Loucy (cell line): Measurements from ENCODE around the gene CFAP54.

ENCODE experiments used
- H2AFZ ChIP-seq: fragments of 200-600 bp; sonication (generic); 2 replicates; pipeline ENCODE4 v1.6.0; 2016; ENCODE audit warnings: antibody characterized with exemption, mild to moderate bottlenecking, low read length, moderate library complexity
- H3F3A ChIP-seq: fragments of 200-600 bp; 2 replicates; pipeline ENCODE4 v1.6.0; 2016; ENCODE audit warnings: antibody characterized with exemption, low read depth, mild to moderate bottlenecking
- H3K27me3 ChIP-seq: fragments of 200-600 bp; sonication (generic); 2 replicates; pipeline ENCODE4 v1.6.1; 2014; ENCODE audit warnings: low read length, mild to moderate bottlenecking; ENCODE audit not compliant: insufficient read depth, poor library complexity, severe bottlenecking
- H3K36me3 ChIP-seq: fragments of 200-600 bp; sonication (generic); 2 replicates; pipeline ENCODE4 v1.6.1; 2016; ENCODE audit warnings: low read length; ENCODE audit not compliant: insufficient read depth
- H3K4me1 ChIP-seq: fragments of 200-600 bp; sonication (generic); 2 replicates; pipeline ENCODE4 v1.5.1; 2014; ENCODE audit warnings: low read length, mild to moderate bottlenecking; ENCODE audit not compliant: insufficient read depth, poor library complexity, severe bottlenecking
- H3K4me2 ChIP-seq: fragments of 200-600 bp; sonication (generic); 2 replicates; pipeline ENCODE4 v1.6.0; 2014; ENCODE audit warnings: antibody characterized with exemption, low read length, low read depth, mild to moderate bottlenecking; ENCODE audit not compliant: poor library complexity, severe bottlenecking
- H3K4me3 ChIP-seq: fragments of 200-600 bp; sonication (generic); 2 replicates; pipeline ENCODE4 v1.5.1; 2014; ENCODE audit warnings: low read length, mild to moderate bottlenecking, mixed read lengths; ENCODE audit not compliant: poor library complexity, severe bottlenecking
- H3K79me2 ChIP-seq: fragments of 200-600 bp; sonication (generic); 2 replicates; pipeline ENCODE4 v1.6.1; 2014; ENCODE audit warnings: low read length; ENCODE audit not compliant: insufficient read depth
- H3K9ac ChIP-seq: fragments of 200-600 bp; sonication (generic); 2 replicates; pipeline ENCODE4 v1.6.0; 2014; ENCODE audit warnings: mild to moderate bottlenecking, low read depth, low read length, moderate library complexity; ENCODE audit not compliant: poor library complexity, severe bottlenecking
- H3K9me2 ChIP-seq: fragments of 200-600 bp; sonication (generic); replicated peaks from 2 replicates; pipeline ENCODE4 v1.6.1; 2016; ENCODE audit warnings: low read depth, low read length, mixed read lengths
- H3K9me3 ChIP-seq: fragments of 200-600 bp; sonication (generic); 2 replicates; pipeline ENCODE4 v1.6.1; 2014; ENCODE audit warnings: mild to moderate bottlenecking, antibody characterized with exemption, low read length, low read depth; ENCODE audit not compliant: insufficient read depth
- H4K20me1 ChIP-seq: fragments of 200-600 bp; sonication (generic); 2 replicates; pipeline ENCODE4 v1.6.0; 2014; ENCODE audit warnings: antibody characterized with exemption, low read length, mild to moderate bottlenecking; ENCODE audit not compliant: insufficient read depth, poor library complexity, severe bottlenecking
- EZH2phosphoT487 ChIP-seq: fragments of 200-600 bp; IDR thresholded peaks from 2 replicates; pipeline ENCODE4 v1.6.1; 2018; ENCODE audit warnings: antibody characterized with exemption, mild to moderate bottlenecking, moderate library complexity, borderline replicate concordance
- TF ChIP-seq, protein P1 (sequence below): fragments of 200-600 bp; sonication (generic); conservative IDR thresholded peaks from 2 replicates; pipeline ENCODE4 v1.5.1; 2014; ENCODE audit warnings: mild to moderate bottlenecking, antibody characterized with exemption, low read length

Gene CFAP54

GRCh38 chr12:96474206-96474605 is 15.2 kb upstream of the CFAP54 start:
- H3K27me3 ChIP-seq, result no peaks in the 10 kb centered on the region
- H3K9ac ChIP-seq, result no peak overlapping the region
- no peaks in the 10 kb centered on the region for H3F3A ChIP-seq
- no peaks in the 10 kb centered on the region for H3K36me3 ChIP-seq
- no peaks in the 10 kb centered on the region for H3K9me2 ChIP-seq
- H3K4me3 ChIP-seq, result no peak overlapping the region
- no peak for TF ChIP-seq EZH2phosphoT487
- TF ChIP-seq, protein P1, sequence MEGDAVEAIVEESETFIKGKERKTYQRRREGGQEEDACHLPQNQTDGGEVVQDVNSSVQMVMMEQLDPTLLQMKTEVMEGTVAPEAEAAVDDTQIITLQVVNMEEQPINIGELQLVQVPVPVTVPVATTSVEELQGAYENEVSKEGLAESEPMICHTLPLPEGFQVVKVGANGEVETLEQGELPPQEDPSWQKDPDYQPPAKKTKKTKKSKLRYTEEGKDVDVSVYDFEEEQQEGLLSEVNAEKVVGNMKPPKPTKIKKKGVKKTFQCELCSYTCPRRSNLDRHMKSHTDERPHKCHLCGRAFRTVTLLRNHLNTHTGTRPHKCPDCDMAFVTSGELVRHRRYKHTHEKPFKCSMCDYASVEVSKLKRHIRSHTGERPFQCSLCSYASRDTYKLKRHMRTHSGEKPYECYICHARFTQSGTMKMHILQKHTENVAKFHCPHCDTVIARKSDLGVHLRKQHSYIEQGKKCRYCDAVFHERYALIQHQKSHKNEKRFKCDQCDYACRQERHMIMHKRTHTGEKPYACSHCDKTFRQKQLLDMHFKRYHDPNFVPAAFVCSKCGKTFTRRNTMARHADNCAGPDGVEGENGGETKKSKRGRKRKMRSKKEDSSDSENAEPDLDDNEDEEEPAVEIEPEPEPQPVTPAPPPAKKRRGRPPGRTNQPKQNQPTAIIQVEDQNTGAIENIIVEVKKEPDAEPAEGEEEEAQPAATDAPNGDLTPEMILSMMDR, result no peak
- no peaks in the 10 kb centered on the region for H3K4me1 ChIP-seq
- no peak overlapping the region for H2AFZ ChIP-seq
- H3K9me3 ChIP-seq, result no peaks in the 10 kb centered on the region; the same call in 1 of the 2 replicates
- no peaks in the 10 kb centered on the region for H3K79me2 ChIP-seq
- H3K4me2 ChIP-seq, result no peak overlapping the region
- no peaks in the 10 kb centered on the region for H4K20me1 ChIP-seq

DNA sequence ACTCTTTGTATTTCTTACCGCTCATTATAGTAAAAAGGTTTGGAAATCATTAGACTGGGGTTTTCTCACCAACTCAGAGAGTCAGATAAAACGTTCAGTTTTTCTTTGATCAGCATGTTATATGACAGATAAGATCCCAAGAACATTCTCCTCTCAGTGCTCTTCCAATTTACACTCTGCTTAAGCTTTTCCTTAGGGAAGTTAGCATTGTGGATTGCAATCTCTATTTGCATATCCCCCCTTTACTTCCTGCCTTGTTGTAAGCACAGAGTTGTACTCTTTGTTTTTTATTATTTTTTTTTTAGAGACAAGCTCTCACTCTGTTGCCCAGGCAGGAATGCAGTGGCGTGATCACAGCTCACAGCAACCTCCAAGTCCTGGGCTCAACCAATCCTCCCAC is 11.4 kb upstream of the CFAP54 start:
- Histone ChIP-seq H3K9me3 (no peaks in the 10 kb centered on the region), H3K4me3 (no peak overlapping the region), H3K9me2 (no peaks in the 10 kb centered on the region), H3K79me2 (no peaks in the 10 kb centered on the region), H4K20me1 (no peaks in the 10 kb centered on the region), H3K9ac (no peak overlapping the region), H2AFZ (no peak overlapping the region), H3K4me2 (no peak overlapping the region), H3K4me1 (no peaks in the 10 kb centered on the region), H3K27me3 (no peaks in the 10 kb centered on the region), H3K36me3 (no peaks in the 10 kb centered on the region), H3F3A (no peaks in the 10 kb centered on the region)
- no peak for TF ChIP-seq EZH2phosphoT487
- TF ChIP-seq, protein P1, result no peak

DNA sequence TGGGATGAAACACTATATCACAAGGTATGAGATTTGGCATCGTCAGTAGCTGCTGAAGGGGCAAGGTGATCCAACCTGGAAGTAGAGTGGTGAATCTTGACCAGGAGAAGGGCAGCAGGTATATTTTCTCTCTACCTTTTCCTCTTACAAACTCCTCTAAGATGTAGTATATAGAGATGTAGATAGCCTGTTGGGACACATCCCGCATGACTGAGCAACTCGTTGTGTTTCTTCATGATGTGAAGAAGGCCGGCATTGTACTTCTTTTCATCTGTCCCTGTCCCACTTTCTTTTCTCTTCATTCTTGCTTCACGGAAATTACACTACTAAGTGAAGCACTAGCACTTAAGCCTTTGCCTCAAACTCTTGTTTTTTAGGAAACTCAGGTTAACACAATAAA is 7.3 kb upstream of the CFAP54 start:
- Histone ChIP-seq H3K4me3 (no peak overlapping the region), H3K27me3 (no peaks in the 10 kb centered on the region), H3K36me3 (no peaks in the 10 kb centered on the region), H4K20me1 (no peaks in the 10 kb centered on the region), H3K79me2 (no peaks in the 10 kb centered on the region), H3K9me2 (no peaks in the 10 kb centered on the region), H3K9me3 (no peaks in the 10 kb centered on the region), H3K4me2 (no peak overlapping the region), H3K9ac (no peak overlapping the region), H2AFZ (no peak overlapping the region), H3K4me1 (no peaks in the 10 kb centered on the region), H3F3A (no peaks in the 10 kb centered on the region)
- TF ChIP-seq, protein P1, result no peak
- no peak for TF ChIP-seq EZH2phosphoT487
